HTERT RPE-1 (cell line): Measurements from ENCODE around the gene EIF4B.

Experiments used
- in situ Hi-C: fragments of 300-500 bp; cut with MboI; formaldehyde crosslinking; loops from 4 replicates; pipeline ENCODE4 v1.14.3; 2020; ENCODE audit warnings: low sequenced_read_pairs

The EIF4B gene

GRCh38 chr12:53044896-53045695 is 38.8 kb downstream of the EIF4B start:
- in situ Hi-C loops: no loop called here

- in situ Hi-C loops: no loop called here
These were observed 39.4 kb downstream of the EIF4B start for GRCh38 chr12:53045696-53046045.

DNA sequence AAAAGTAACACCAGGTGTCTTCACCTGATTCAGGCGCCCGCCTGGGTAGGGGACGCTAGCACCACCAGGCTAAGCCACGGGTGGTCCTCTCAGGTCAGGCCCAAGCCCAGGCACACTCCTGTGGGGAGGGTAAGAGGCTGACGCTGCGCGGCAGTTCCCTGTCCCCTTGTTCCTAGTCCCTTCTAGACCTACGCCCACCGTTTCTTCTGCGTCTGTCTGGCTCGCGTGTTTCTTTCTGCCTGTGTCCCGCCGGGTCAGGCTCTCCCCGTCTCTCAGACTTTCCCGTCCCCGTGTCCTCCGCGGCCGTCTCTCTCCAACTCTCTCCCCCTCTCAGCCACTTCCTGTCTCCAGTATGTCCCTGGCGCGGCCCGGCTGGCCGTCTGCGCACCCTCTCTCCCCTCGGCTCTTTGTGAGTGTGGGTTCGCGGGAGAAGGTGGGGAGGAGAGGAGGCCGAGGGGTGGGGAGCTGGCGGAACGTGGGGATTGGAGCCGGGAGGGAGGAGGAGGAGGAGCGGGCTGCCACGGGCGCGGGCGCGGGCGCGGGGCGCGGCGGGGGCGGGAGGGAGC is 40.5 kb downstream of the EIF4B start:
- in situ Hi-C loops: no loop called here

- in situ Hi-C loops: no loop called here
These were observed 41.2 kb downstream of the EIF4B start for GRCh38 chr12:53047221-53048032.

GRCh38 chr12:53048033-53048779 is 42.0 kb downstream of the EIF4B start:
- in situ Hi-C loops: no loop called here

- in situ Hi-C loops: no loop called here
These were observed 42.6 kb downstream of the EIF4B start for GRCh38 chr12:53048780-53049401.

GRCh38 chr12:53049571-53050318 is 43.5 kb downstream of the EIF4B start, which contains the start of gene TNS2:
Gene TNS2, plus strand, starts transcription at chr12:53050065. Its CDS starts 121 bp downstream, at chr12:53050186.
- in situ Hi-C loops: no loop called here

GRCh38 chr12:53050426-53051057 is 44.3 kb downstream of the EIF4B start:
- in situ Hi-C loops: no loop called here

- in situ Hi-C loops: no loop called here
These were observed 45.0 kb downstream of the EIF4B start for GRCh38 chr12:53051058-53051880.

DNA sequence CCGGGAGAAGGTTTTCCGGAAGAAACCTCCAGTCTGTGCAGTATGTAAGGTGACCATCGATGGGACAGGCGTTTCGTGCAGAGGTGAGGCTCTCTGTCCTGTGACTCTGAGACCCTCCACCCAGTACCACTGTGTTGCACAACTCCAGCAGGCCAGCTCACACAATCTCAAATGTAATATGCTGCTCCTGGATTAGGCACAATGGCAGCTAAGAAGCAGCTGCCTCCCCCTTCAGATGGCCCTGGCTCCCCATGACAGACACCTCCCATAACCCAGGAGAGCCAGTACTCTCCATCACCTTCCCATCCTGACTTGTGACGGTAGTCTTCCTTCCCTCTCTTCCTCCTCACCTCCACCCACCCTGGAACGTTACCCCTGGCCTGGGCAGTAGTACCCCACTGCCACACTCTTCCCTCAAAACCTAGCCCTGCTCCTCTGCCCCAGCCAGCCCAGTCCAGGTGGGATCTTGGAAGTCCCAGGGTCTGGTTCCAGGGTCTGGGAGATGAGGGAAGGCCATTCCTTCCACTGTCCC is 45.7 kb downstream of the EIF4B start:
- in situ Hi-C loops: no loop called here

DNA sequence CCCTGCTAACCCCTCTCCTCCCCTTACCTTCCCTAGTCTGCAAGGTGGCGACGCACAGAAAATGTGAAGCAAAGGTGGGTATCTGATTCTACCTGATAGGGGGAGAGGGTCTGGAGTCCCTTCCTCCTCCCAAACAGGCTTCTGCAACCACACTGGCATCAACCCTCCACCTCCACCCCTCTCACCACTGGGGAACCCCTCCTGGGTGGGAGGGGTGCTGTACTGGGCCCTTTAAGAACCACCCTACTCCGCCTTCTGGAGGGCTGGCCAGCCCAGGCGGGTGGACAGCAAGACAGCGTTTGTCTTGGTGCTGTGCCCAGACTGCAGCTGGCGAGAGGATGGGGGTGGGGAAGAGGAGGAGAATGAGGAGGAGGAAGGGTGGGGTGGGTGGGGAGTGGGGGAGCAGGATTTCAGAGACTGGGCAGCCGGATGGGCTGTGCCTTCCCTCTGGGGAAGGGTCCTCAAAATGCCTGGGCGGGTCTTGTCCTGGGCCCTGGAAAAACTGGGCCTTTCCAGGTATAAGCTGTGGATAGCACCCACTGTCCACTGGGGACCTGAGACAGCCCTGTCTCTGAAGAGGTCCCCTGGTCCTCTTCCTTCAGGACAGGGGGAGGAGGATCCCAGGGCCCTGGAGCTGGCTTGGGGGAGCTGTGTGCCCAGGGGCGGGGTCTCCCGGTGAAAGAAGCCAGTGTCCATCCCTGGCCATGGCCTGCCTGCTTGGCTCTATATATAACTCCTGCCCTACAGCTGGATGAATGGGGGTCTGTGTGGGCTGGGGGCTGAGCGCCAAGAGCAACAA is 46.4 kb downstream of the EIF4B start:
- in situ Hi-C loops: no loop called here

- in situ Hi-C loops: no loop called here
These were observed 47.2 kb downstream of the EIF4B start for GRCh38 chr12:53053218-53054111.

DNA sequence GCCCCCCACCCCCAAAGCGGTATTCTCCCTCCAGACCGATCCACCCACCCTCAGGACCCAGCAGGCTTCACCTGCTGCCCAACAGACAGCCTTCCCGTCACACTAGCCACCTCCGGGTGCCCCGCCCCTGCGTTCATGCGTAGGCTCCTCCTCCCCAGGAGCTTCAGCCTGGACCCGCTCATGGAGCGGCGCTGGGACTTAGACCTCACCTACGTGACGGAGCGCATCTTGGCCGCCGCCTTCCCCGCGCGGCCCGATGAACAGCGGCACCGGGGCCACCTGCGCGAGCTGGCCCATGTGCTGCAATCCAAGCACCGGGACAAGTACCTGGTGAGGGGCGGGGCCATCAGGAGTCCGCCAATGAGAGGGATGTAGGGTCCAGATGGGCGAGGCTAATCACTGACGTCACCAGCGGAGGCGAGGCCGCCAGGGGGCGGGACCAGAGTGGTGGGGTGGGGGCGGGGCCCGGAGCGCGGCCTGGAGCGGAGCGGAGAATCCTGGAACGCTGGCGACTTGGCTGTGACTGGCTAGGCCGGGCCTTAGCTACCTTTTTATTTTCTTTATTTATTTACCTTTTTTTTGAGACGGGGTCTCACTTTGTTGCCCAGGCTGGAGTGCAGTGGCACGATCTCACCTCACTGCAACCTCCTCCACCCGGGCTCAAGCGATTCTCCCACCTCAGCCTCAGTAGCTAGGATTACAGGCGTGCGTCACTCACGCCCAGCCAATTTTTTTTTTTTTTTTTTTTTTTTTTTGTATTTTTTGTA is 48.0 kb downstream of the EIF4B start:
- in situ Hi-C loops: no loop called here

- in situ Hi-C loops: no loop called here
These were observed 49.4 kb downstream of the EIF4B start for GRCh38 chr12:53055471-53056266.

DNA sequence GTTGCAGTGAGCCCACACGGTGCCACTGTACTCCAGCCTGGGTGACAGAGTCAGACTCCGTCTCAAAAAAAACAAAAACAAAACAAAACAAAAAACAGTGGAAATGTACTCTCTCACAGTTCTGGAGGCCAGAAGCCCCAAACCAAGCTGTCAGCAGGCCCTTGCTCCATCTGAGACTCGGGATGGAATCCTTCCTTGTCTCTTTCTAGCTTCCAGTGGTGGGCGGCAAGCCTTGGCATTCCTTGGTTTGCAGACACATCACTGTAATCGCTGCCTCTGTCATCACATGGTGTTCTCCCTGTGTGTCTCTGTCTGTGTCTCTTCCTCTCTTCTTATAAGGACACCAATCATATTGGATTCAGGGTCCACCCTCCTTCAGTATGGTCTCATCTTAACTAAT is 50.0 kb downstream of the EIF4B start:
- in situ Hi-C loops: no loop called here
